GM21529 (cell line): ENCODE measurements around the gene DIRAS1.

Experiments used
- ATAC-seq: cut with Tn5 transposase; IDR thresholded peaks from one replicate; pipeline ENCODE4 v1.9.1; 2021; ENCODE audit not compliant: unreplicated experiment

The DIRAS1 gene

DNA sequence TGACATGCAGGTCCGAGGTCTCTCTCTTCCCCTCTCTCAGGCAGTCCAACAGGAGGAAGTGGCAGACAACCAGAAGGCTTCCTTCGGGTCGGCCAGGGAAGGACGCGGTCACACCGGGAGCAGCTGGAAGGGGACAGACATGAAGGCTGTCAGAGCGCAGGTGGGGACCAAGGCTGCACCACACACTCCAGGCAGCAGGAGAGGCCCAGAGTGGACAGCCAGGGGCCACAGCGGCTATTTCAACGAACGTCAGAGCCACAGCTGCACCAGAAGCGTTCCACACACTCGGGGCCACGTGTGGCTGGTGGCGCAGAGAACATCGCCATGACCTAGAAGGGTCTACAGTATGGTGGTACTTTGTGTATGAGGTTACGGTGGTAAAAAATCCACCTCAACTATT lies 34.6 kb upstream of the DIRAS1 start:
- no peak for ATAC-seq

DNA sequence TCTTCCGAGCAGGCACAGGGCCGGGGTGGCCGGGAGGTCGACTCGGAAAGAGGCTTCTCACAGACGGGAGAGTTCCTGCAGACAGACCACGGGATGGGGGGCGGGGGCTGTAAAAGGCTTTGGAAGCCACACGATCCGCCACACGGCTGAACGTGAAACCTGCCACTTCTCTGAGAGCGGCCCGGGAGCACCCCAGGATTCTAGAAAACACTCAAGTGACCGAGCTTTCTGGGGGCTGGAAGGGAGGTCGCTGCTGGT lies 34.2 kb upstream of the DIRAS1 start:
- no peak for ATAC-seq

DNA sequence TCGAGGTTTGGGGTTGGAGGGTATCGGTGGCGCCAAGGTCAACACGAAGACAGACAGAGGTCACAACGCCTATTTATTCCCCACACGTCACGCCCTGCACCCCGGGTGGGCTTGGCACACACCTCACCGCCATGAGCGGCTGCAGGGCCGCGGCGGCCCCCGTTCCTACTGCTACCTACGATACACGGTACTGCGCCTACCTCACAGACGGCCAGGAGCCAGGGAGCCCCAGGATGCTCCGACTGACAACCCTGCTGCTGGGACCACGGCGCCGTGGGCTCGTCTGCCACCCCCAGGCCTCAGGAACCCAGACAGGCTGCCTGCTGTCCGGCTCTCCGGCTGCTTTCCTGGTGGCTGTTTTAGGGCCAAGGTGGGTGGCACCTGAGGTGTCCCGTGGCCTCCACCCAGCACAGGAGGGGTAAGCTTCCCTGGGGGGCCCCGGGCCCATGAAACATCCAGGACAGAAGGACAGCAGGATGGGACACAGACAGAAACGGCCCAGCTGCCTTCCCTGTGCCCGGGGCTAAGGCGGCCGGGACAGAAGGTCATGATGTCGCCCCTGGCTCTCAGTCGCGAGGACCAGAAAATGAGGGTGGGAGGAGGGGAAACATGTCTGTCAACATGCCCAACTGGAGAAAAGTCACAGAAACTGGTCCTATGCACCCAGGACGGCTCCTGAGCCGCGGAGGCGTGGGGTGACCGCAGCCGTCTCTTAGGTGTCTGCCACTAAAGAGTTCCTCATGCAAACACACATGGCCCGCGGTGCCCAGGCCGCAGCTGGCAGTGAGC lies 33.7 kb upstream of the DIRAS1 start:
- no peak for ATAC-seq

DNA sequence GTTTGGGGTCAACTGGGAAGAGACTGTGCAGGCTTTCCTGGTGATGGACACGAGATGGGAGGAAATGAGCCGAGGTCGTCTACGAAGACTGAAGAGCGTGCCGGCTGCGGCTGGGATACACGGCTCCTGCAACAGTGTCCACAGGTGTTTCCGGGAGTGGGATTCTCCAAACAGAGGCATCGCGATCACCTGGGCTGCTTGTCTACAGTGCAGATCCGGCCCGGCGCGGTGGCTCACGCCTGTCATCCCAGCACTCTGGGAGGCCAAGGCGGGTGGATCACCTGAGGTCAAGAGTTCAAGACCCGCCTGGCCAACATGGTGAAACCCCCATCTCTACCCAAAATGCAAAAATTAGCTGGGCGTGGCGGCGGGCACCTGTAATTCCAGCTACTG lies 30.3 kb upstream of the DIRAS1 start:
- no peak for ATAC-seq

DNA sequence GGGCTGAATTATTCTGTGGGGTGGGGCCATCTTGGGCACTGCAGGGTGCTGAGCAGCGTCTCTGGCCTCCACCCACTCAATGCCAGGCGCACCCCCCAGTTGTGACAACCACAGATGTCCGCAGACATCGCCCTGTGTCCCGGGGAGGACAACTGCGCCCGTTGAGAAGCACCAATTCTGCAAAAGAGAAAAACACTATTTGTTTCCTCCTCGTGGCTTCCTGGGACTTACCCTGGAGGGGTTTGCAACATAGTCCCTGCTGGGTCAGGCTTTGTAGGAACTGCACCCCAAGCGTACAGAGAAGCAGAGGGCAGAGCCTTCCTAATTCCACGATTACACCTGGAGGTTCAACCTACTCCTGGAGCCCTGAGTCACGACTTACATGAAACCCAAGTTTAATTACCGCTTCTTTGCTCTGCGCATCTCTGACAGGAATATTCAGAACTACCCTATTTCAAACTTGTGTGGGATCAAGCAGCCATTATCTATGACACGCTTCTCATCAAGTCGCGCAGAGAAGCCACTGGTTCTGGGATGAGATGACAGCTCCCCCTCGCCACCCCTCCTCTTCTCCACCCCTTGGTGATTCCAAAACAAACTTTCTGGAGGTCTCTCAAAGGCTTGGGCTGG lies 29.8 kb upstream of the DIRAS1 start:
- no peak for ATAC-seq

DNA sequence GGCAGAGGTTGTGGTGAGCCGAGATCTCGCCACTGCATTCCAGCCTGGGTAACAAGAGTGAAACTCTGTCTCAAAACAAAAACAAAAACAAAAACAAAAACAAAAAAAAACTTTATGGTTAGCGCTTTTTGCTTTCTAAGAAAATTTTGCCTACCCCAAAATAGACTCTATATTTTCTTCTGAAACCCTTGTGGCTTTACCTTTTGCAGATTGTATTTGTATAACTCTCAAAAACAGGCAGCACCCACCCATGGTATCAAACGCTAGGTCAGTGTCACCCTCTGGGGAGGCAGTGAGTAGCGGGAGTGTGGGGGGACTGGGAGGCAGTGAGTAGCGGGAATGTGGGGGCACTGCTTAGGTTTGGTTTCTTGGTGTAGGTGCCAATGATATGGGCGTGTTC lies 26.2 kb upstream of the DIRAS1 start:
- ATAC-seq = no peak

DNA sequence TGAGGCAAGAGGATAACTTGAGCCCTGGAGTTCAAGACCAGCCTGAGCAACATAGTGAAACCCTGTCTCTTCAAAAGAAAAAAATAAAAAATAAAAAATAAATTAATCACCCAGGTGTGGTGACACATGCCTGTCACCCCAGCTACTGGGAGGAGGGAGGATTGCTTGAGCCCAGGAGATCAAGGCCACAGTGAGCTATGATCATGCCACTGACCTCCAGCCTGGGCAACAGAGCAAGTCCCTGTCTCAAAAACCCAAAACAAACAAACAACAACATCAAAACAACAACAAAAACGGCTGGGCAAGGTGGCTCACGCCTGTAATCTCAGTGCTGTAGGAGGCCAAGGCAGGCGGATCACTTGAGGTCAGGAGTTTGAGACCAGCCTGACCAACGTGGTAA lies 22.9 kb upstream of the DIRAS1 start:
- no peak for ATAC-seq

DNA sequence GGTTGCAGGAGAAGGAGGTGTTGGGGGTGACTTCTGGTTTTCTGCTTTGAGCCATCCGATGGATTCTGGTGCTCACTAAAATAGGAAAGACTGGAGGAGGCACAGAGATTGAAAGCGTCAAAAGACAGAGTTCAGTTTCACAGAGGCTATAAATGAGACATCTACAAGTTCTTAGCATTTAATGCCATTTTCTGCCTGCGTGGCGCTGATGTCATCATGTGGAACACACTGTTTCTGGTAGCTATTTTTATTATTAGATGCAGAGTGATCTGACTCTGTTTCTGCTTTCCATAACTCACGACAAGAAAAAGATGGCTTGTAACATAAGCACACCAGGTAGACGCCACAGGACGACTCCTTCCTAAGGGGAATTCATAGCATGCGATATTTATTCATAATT lies 21.9 kb upstream of the DIRAS1 start:
- ATAC-seq = no peak

DNA sequence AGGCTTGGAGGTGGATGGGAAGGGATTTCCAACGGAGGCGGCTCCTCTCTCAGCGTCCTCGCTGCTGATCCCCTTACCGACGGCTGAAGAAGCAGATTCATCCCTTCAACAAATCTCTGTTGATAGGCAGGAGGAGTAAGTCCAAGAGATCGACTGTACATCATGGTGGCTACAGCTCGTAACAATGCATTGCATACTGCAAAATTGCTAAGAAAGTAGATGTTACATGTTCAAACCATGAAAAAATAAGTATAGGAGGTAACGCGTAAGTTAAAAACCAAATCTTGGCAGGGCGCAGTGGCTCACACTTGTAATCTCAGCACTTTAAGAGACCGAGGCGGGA lies 19.1 kb upstream of the DIRAS1 start:
- no peak for ATAC-seq

DNA sequence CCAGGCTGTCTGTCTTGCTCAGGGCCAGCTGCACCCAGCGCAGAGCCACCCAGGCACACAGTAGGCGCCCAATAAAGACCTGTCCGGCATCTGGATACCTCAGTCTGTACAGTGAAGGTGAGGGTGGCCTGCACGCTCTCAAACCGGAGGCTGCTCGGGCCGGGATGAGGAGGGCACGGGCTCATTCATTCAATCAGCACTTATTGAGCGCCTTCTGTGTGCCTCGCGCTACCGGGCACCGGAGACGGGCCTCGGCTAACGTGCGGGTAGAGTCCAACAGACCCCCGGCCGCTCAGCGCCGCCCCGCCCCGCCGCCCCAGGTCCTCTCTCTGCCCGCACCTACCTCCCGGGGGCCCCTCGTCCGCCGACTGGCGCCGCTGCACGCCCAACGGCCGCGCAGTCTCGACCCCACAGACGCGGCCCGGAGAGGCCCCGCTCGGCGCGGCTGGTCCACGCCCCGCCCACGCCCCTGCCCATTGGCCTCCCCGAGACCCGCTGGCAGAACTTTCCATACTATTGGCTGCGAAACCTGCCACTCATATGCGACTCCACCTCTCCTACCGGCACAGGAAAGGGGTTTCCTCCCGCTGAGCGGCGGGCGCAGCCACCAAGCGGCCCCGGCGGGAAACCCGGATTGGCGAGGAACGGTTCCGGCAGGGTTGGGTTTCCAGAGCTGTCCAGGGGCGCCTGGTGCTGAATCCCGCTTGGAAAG lies 18.6 kb upstream of the DIRAS1 start, which contains the start of gene SLC39A3:
SLC39A3 (minus strand) TSS at position 416 of the 712 bp plus-strand sequence. CDS start 2,760 bp downstream, outside the sequence.
- peak; percentile 93 for ATAC-seq

DNA sequence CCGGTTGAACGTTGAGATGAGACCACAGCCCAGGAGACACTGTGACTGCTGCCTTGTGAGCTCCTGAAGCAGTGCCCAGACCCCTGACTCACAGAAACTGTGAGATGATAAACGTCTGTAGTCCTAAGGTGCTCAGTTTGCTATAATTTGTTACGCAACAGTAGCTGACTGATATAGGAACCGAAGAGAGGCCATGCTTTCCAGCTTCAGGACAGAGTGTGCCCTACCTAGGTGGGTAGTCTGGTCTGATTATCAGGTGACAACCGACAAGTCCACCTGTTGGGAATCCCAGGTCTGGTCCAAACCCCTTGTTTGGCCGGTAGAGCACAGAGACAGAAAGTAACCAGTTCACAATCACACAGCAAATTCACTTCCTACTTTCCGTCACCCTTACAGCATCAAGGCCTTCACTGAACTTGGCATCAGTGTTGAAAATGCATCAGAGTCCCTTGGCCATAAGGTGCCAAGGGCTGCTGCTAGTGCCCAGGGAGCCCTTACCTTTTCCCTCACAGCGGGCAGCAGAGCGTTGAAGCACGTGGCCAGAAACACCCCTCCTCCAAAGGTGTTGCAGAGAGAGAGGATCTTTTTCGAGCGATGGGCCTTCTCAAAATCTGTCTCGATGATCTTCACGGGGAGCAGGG lies 15.5 kb upstream of the DIRAS1 start:
- no peak for ATAC-seq

DNA sequence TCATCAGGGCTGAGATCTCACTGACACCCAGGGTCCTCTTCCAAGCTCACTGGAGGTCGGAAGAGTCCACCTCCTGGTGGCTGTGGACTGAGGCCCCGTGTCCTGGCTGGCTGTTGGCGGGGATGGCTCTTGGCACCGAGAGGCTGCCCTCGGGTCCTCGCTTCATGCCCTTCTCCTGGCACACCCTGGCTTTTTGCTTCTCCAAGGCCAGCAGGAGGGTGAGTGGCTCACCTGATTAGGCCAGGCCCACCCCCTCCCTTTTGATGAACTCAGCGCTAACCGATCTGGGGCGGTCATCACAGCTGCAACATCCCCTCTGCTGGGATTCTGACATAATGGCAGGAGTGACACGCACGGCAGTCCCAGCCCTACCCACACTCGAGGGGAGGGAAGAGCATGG lies 14.2 kb upstream of the DIRAS1 start:
- no peak for ATAC-seq

DNA sequence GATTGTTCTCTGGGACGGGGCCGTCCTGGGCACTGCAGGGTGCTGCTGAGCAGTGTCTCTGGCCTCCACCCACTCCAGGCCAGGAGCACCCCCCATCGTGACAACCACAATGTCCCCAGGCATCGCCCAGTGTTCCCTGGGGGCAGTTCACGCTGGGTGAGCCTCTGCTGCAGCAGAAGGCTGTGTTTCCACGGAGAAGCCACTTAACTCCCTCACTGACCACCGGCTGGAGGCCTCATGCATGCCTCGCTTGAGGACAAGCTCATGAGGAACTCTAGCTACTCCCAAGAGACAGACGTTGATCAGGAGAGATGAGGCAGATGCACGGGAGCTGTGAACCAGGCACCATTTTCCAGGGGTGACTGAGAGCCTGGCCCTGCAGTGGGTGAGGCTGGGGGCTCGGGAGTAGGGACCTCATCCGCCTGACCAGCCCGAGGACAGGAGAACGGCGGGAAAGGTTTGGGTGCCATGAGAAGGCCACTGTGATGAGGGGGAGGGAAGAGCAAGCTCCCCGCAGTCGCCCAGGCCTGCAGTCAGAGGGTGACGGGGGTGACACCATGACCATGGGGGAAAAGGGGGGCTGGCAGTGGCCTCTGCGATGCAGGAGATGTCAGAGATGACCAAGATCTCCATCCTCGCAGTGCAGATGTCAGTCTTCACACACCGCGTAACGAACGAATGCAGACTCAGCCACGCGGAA lies 13.6 kb upstream of the DIRAS1 start:
- no peak for ATAC-seq

DNA sequence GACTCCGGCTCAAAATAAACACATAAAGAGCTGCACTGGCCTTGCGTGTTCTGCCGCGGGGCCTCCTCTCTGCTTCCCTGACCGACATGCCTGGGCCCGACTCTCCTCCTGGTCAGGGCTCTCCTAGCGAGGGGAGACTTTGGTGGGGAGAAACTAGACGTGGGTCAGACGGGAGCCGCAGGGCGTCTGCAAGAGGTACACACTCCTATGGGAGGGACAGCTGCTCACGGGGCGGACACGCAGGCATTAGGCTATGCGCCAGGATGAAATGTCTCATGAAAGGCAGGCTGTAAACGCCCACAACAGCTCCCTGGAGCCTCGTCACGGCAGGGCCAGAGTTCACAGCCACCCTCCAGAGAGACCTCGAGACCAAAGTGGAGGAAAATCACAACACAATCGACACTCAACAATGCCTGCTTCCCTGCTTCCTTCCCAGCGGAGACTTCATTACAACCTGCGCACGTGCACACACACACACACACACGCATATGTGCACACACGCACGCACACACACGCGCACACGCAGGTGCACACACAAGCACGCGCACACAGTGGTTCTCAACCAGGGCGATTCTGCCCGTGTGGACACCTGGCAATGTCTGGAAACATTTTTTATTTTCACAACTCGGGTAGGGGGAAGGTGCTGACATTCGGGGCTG lies 12.9 kb upstream of the DIRAS1 start:
- no peak for ATAC-seq

DNA sequence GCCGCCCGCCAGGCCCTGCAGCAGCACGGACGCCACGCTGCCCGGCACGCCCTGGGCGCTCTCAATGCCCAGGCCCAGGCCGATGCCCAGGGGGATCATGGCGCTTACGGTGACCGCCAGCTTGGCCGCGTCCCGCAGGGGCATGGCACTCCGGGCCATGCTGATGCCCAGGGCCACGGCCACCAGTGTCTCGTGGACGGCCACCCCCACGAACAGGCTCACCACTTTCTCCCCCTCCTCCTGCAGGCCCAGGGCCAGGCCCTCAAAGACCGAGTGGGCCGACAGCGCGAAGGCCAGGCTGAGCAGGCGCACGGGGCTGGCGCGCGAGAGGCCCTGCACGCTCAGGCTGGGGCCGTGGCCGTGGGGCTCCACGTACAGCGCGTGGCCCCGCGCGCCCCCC lies 11.7 kb upstream of the DIRAS1 start:
- ATAC-seq = no peak

DNA sequence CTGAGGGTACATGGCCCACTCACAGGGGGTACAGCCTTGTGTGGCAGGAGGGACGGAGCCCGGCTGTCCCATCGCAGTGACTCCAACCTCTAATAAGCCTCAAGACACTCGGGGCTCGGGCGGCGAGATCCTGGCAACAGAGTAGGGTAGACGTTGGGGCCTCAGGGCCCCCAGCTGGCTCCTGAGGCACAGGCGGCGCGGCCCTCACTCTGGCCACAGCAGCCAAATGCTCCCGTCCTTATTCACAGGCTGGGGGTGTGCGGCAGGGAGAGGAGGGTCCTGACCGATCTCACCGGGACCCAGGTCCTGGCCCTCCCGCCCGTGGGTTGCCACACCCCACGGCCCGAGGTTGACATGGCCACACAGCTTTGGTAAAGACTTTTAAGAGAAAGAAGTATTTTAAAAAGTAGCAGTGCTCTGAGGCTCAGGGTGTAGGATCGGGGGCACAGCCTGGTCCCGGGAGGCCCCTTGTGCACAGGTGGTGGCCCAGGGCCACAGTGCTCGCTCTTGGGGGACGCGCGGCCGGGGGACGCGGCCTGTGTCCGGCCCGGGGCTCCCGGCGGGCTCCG lies 11.1 kb upstream of the DIRAS1 start:
- ATAC-seq = no peak

DNA sequence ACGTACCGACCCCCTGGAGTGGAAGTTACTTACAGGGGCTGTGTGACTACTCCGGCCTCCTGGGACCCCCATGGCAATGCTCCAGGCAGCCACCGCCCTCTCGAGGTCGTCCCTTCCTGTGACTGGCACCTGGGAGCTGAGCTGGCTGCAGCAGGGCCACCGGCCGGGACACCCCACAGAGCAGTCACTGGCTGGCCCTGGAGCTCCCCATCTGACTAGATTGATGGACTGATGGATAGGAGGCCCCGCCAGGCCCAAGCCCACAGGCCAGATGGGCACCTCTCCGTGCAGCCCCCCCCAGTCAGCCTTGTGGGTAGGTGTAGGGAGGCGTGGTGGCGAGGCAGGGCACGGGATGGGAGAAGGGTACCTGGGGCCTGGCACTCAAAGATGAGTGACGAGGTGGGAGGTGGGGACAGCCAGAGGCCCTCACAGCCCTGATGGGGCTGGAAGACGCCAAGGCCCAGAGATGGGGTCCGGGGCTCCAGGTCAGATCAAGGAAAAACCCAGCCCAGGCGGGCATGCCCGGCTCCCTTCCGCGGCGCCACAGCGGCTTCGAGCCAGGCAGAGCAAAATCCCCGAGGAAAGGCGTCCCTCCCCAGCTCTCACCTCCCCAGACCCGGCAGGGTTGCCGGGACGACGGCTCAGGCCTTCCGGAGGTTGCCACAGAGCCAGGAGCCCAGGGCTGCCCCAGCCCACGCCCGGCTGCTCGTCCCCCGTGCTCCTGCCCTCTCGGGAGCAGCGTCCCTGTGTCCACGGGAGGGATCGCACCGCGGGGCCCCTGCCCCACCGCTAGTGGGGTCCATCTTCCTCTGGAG lies 10.2 kb upstream of the DIRAS1 start:
- no peak for ATAC-seq

DNA sequence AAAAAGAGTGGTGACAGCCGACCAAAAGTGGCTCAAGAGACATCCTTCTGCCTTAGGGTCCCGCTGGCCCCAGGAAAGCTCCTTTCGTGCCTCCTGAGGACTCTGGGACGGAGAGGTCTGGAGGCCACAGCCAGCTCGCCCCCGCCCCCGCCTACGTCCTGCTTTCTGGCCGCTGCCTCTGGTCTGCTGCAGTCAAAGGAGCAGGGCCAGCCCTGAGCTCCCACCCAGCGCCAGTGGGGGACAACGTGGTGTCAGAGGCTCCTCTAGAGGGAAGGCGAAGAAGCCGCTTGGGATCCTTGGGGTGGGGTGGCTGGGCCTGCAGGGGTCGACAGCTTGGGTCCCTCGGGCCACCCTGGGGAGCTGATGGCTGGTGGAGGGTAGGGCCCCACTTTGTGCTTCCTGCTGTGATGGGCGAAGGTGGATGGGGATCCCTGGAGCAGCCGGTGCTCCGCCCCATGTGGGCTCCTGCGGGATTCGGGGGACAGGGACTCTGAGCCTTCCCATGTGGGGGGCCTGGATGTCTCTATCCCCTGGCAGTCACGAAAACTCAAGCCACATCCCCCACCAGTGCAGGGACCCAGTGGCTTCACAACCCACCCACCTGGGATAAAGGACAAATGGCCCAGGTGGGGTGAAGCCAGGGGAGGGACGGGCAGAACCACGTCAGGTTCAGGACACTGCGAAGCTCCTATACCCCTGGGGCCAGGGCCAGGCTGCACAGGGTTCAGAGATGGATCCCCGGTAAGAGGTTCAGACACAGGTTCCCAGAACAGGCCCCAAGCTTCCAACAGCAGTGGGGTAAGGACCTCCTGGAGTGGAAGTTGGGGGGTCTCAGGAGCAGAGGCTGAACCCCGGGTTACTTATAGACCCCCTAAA lies 9.0 kb upstream of the DIRAS1 start:
- ATAC-seq = no peak
